ENCODE results near the gene DIPK1B. TPM values are rescaled to one million over a fixed set of nuclear protein-coding genes. Genes with fewer than 3 reads are reported as not detected.

DIPK1B gene
- total RNA-seq, 4 donors from 2014 or later: 4.4 to 12.8 (median 7.5) TPM

DNA sequence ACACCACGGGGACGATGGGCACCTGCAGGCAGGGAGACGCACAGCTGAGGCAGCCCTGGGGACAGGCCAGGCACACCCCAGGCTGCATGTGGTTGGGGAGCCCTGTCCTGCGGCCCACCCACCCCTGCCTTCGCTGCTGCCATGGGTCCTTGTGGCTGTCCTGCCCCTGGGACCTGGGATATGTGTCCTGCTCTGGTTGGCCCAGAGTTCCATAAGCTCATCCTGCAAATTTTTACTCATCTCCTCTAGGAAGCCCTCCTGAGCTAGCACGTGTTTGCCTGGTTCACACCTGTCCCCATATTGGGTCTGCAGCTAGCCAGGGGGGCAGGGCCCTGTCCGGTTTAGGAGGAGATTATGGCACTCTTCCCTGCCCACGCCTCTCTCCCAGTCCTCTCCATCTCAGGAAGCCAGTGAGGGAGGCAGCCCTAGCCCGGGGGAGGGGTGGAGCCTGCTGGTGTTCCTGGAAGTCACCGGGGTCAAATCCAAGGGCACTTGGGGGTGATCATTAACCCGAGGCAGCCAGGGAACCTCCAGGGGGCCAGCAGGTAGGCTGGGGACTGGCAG, 37.5 kb upstream of the DIPK1B start:
- DNase-seq (ENCODE audit: low spot score) (no peak), ATAC-seq (ENCODE audit: low FRiP score) (no peak)
- TF ChIP-seq, protein P1, sequence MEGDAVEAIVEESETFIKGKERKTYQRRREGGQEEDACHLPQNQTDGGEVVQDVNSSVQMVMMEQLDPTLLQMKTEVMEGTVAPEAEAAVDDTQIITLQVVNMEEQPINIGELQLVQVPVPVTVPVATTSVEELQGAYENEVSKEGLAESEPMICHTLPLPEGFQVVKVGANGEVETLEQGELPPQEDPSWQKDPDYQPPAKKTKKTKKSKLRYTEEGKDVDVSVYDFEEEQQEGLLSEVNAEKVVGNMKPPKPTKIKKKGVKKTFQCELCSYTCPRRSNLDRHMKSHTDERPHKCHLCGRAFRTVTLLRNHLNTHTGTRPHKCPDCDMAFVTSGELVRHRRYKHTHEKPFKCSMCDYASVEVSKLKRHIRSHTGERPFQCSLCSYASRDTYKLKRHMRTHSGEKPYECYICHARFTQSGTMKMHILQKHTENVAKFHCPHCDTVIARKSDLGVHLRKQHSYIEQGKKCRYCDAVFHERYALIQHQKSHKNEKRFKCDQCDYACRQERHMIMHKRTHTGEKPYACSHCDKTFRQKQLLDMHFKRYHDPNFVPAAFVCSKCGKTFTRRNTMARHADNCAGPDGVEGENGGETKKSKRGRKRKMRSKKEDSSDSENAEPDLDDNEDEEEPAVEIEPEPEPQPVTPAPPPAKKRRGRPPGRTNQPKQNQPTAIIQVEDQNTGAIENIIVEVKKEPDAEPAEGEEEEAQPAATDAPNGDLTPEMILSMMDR (IDR thresholded peaks at IDR 0.05): no peak

DNA sequence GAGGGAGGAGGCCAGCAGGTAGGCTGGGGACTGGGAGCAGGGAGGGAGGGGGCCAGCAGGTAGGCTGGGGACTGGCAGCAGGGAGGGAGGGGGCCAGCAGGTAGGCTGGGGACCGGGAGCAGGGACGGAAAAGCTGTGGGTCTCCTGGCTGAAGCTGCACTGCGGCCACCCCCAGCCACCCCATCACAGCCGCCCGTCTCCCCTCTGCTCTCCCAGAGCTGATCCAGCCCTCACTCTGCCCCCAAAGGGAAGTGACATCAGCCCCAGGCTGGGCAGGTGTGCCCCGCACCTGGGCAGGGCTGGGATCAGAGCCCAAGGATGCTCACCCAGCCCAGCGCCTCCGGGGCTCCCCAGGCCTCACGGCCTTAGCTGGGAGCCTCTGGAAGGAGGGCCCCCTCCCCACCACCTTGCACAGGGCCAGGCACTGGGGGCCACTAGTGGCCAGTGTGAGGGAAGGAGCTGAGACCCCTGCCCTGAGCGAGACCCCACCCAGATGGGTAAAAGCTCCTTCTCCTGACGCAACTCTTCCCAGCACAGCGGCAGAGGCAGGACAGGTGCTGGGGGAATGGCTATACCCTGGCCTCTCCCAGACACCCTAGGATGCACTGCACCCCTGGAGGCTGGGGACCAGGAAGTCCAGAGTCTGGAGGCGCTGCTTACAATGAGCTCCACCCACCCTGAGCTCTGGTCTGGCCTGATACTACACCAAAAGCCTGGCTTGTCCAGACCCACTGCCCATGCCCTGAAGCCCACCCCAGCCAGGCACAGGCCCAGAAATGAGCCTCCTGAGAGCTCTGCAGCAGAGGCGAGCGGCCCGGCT, 36.7 kb upstream of the DIPK1B start:
- ATAC-seq (ENCODE audit: low FRiP score) (no peak), DNase-seq (ENCODE audit: low spot score) (no peak)
- TF ChIP-seq, protein P1 (IDR thresholded peaks at IDR 0.05): no peak

- no peak for ATAC-seq (ENCODE audit: low FRiP score)
- DNase-seq (ENCODE audit: low spot score): no peak
- TF ChIP-seq, protein P1 (IDR thresholded peaks at IDR 0.05): no peak
These were observed 36.0 kb upstream of the DIPK1B start for GRCh38 chr9:136676297-136676794.

- TF ChIP-seq, protein P1 (IDR thresholded peaks at IDR 0.05): no peak
- ATAC-seq (ENCODE audit: low FRiP score): no peak
- no peak for DNase-seq (ENCODE audit: low spot score)
These were observed 35.3 kb upstream of the DIPK1B start for GRCh38 chr9:136676920-136677686.

DNA sequence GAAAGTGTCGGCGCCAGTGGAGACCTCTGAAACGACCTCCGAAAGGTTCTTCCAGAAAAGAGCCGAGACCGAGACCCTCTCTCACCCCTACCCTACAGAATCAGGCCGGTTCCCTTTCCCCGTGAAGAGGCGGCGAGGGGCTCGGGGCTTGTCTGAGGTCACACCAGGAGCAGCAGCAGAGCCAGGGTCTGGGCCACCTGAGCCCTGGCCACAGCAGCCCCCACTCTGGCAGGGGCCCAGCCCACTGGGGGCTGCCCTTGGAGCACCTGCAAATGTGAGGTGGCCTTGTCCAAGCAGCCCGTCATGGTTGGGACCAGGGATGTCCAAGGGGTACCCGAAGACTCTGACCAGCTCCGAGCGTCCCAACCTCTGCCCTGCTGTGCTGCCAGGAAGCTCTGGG, 34.3 kb upstream of the DIPK1B start:
- ATAC-seq (ENCODE audit: low FRiP score) (no peak), DNase-seq (ENCODE audit: low spot score) (no peak)
- TF ChIP-seq, protein P1 (IDR thresholded peaks at IDR 0.05): no peak

GRCh38 chr9:136678624-136679023, 33.7 kb upstream of the DIPK1B start:
- DNase-seq (ENCODE audit: low spot score): no peak
- no peak for ATAC-seq (ENCODE audit: low FRiP score)
- TF ChIP-seq, protein P1 (IDR thresholded peaks at IDR 0.05): no peak
